Neuronal stem cell (in vitro differentiated cells): ENCODE measurements around the gene OSBPL10.

Experiments used
- DNase-seq: peaks from one replicate; pipeline ENCODE4 v3.0.0-alpha.2; 2013; ENCODE audit warnings: low spot score
- H2AFZ ChIP-seq: one replicate; pipeline ENCODE4 v1.6.1; 2013; ENCODE audit warnings: mild to moderate bottlenecking, low read length, inconsistent platforms
- H2AK5ac ChIP-seq: 2 replicates; pipeline ENCODE4 v1.6.1; 2013; ENCODE audit warnings: low read depth, mild to moderate bottlenecking, inconsistent platforms, low read length, moderate library complexity, mixed read lengths
- H2BK120ac ChIP-seq: 2 replicates; pipeline ENCODE4 v1.6.1; 2013; ENCODE audit warnings: low read depth, mild to moderate bottlenecking, inconsistent platforms, low read length, moderate library complexity, mixed read lengths
- H2BK12ac ChIP-seq: one replicate; pipeline ENCODE4 v1.6.1; 2013; ENCODE audit warnings: low read length, inconsistent platforms
- H2BK15ac ChIP-seq: 2 replicates; pipeline ENCODE4 v1.6.1; 2013; ENCODE audit warnings: mild to moderate bottlenecking, low read length, inconsistent platforms, mixed read lengths
- H2BK5ac ChIP-seq: one replicate; pipeline ENCODE4 v1.6.1; 2013; ENCODE audit warnings: inconsistent platforms, mild to moderate bottlenecking, low read length, moderate library complexity
- H3K14ac ChIP-seq: one replicate; pipeline ENCODE4 v1.6.1; 2013; ENCODE audit warnings: low read length, inconsistent platforms
- H3K18ac ChIP-seq: 2 replicates; pipeline ENCODE4 v1.6.1; 2013; ENCODE audit warnings: low read length, inconsistent platforms
- H3K23ac ChIP-seq: 2 replicates; pipeline ENCODE4 v1.6.1; 2013; ENCODE audit warnings: low read depth, mild to moderate bottlenecking, mixed read lengths, low read length, inconsistent platforms; ENCODE audit not compliant: poor library complexity
- H3K27ac ChIP-seq: replicated peaks from 3 replicates; pipeline ENCODE4 v1.5.1; 2013; ENCODE audit warnings: low read length, inconsistent platforms
- H3K27me3 ChIP-seq, 3 experiments: 2 replicates each; pipeline ENCODE4 v1.6.1; 2013; ENCODE audit warnings: low read length in 3 of 3, mild to moderate bottlenecking in 2 of 3, inconsistent platforms in 1 of 3, low read depth in 1 of 3, mixed read lengths in 1 of 3, moderate library complexity in 1 of 3; ENCODE audit not compliant: control insufficient read depth in 3 of 3, insufficient read depth in 3 of 3
- H3K36me3 ChIP-seq, 2 donors: replicated peaks in 1 of 2; 2 replicates each; pipeline ENCODE4 v1.6.1; 2013; ENCODE audit warnings: low read length in 2 of 2; ENCODE audit not compliant: control insufficient read depth in 2 of 2, insufficient read depth in 2 of 2
- H3K4ac ChIP-seq: 2 replicates; pipeline ENCODE4 v1.6.1; 2013; ENCODE audit warnings: inconsistent platforms, mild to moderate bottlenecking, low read length, moderate library complexity
- H3K4me1 ChIP-seq, 2 donors: 1 replicate in 1 of 2; 2 replicates in 1 of 2; pipeline ENCODE4 v1.6.1; 2013; ENCODE audit warnings: low read length in 2 of 2, low read depth in 1 of 2; ENCODE audit not compliant: control insufficient read depth in 2 of 2, insufficient read depth in 1 of 2
- H3K4me2 ChIP-seq: one replicate; pipeline ENCODE4 v1.6.1; 2013; ENCODE audit warnings: mild to moderate bottlenecking, low read length, inconsistent platforms; ENCODE audit not compliant: insufficient read depth, poor library complexity, severe bottlenecking
- H3K4me3 ChIP-seq, 2 donors: 2 replicates each; pipeline ENCODE4 v1.5.1; 2013; ENCODE audit warnings: low read length in 2 of 2, mild to moderate bottlenecking in 2 of 2, inconsistent platforms in 1 of 2, moderate library complexity in 1 of 2
- H3K79me1 ChIP-seq: one replicate; pipeline ENCODE4 v1.6.1; 2013; ENCODE audit warnings: low read depth, mild to moderate bottlenecking, inconsistent platforms, low read length, moderate library complexity
- H3K9ac ChIP-seq: one replicate; pipeline ENCODE4 v1.6.1; 2013; ENCODE audit warnings: mild to moderate bottlenecking, low read depth, low read length, inconsistent platforms; ENCODE audit not compliant: poor library complexity
- H3K9me3 ChIP-seq, 2 donors: replicated peaks in 1 of 2; 2 replicates each; pipeline versions ENCODE3 to v1.6.1; 2013; ENCODE audit warnings: low read length in 2 of 2, mild to moderate bottlenecking in 2 of 2, inconsistent platforms in 1 of 2, low read depth in 1 of 2, mixed read lengths in 1 of 2, moderate library complexity in 1 of 2; ENCODE audit not compliant: control insufficient read depth in 2 of 2, insufficient read depth in 1 of 2
- H4K8ac ChIP-seq: one replicate; pipeline ENCODE4 v1.6.1; 2013; ENCODE audit warnings: low read depth, mild to moderate bottlenecking, inconsistent platforms, low read length, moderate library complexity
- H4K91ac ChIP-seq: one replicate; pipeline ENCODE4 v1.6.1; 2013; ENCODE audit warnings: low read length, low read depth, mild to moderate bottlenecking, inconsistent platforms; ENCODE audit not compliant: poor library complexity
- WGBS, 2 donors: extraction: QIAGEN DNeasy Blood & Tissue Kit; methylation state at CpG; one replicate each; pipeline ENCODE4 v1.1.7; 2013; ENCODE audit warnings: missing lambda C conversion rate in 2 of 2, mixed read lengths in 1 of 2; ENCODE audit not compliant: insufficient read length in 2 of 2, insufficient replicate concordance in 1 of 2; ENCODE audit errors: extremely low coverage in 2 of 2; 5-methylcytosine and 5-hydroxymethylcytosine counted together

The OSBPL10 gene

GRCh38 chr3:31802981-31803740 is 177.9 kb downstream of the OSBPL10 start:
- no peak for DNase-seq
- no peak overlapping the region for H3K14ac ChIP-seq
- no peak overlapping the region for H2AK5ac ChIP-seq
- H3K4me2 ChIP-seq = no peak overlapping the region
- no peak overlapping the region for H3K9ac ChIP-seq
- no peak overlapping the region for H3K23ac ChIP-seq
- H3K9me3 ChIP-seq = no peaks in the 10 kb centered on the region
- no peaks in the 10 kb centered on the region for H3K36me3 ChIP-seq
- H4K8ac ChIP-seq = no peak overlapping the region
- H2BK120ac ChIP-seq = no peak overlapping the region
- H4K91ac ChIP-seq = no peak overlapping the region
- no peak overlapping the region for H2BK15ac ChIP-seq
- H3K4me3 ChIP-seq = no peak overlapping the region
- no peaks in the 10 kb centered on the region for H3K27me3 ChIP-seq
- H3K27ac ChIP-seq = no peak overlapping the region
- no CpG with 5 or more reads among the region's 7 CpGs for WGBS, 2 donors
- no peak overlapping the region for H3K18ac ChIP-seq
- H3K4me1 ChIP-seq = peaks cover 0 to 1% of the 10 kb centered on the region in 2 donors
- no peaks in the 10 kb centered on the region for H3K79me1 ChIP-seq
- no peak overlapping the region for H2BK5ac ChIP-seq
- H2BK12ac ChIP-seq = no peak overlapping the region
- H2AFZ ChIP-seq = no peak overlapping the region
- H3K4ac ChIP-seq = no peak overlapping the region

GRCh38 chr3:31800436-31800835 is 180.6 kb downstream of the OSBPL10 start:
- Histone ChIP-seq H3K9ac (no peak overlapping the region), H3K14ac (no peak overlapping the region), H3K4me2 (no peak overlapping the region), H3K4me3 (no peak overlapping the region), H2BK5ac (no peak overlapping the region), H2BK12ac (no peak overlapping the region), H2AK5ac (no peak overlapping the region), H4K8ac (no peak overlapping the region), H3K9me3 (no peaks in the 10 kb centered on the region), H3K4me1 (no peaks in the 10 kb centered on the region), H3K27ac (no peak overlapping the region), H3K18ac (no peak overlapping the region), H4K91ac (no peak overlapping the region), H3K27me3 (no peaks in the 10 kb centered on the region), H2AFZ (no peak overlapping the region), H3K79me1 (no peaks in the 10 kb centered on the region), H2BK15ac (no peak overlapping the region), H3K23ac (no peak overlapping the region), H3K4ac (no peak overlapping the region), H3K36me3 (no peaks in the 10 kb centered on the region), H2BK120ac (no peak overlapping the region)
- no peak for DNase-seq
- WGBS, 2 donors = no CpG with 5 or more reads among the region's 4 CpGs

GRCh38 chr3:31798840-31799239 is 182.2 kb downstream of the OSBPL10 start:
- Histone ChIP-seq H2AK5ac (no peak overlapping the region), H2BK5ac (no peak overlapping the region), H3K4ac (no peak overlapping the region), H3K4me1 (no peaks in the 10 kb centered on the region), H3K36me3 (no peaks in the 10 kb centered on the region), H3K18ac (no peak overlapping the region), H2AFZ (no peak overlapping the region), H2BK120ac (no peak overlapping the region), H3K14ac (no peak overlapping the region), H3K4me3 (no peak overlapping the region), H3K27ac (no peak overlapping the region), H3K79me1 (no peaks in the 10 kb centered on the region), H2BK15ac (no peak overlapping the region), H3K9me3 (no peaks in the 10 kb centered on the region), H4K91ac (no peak overlapping the region), H3K4me2 (no peak overlapping the region), H4K8ac (no peak overlapping the region), H2BK12ac (no peak overlapping the region), H3K23ac (no peak overlapping the region), H3K27me3 (no peaks in the 10 kb centered on the region), H3K9ac (no peak overlapping the region)
- no CpG with 5 or more reads among the region's 4 CpGs for WGBS, 2 donors
- DNase-seq = no peak

- no peak overlapping the region for H3K27ac ChIP-seq
- no peak overlapping the region for H2AK5ac ChIP-seq
- H3K36me3 ChIP-seq = no peaks in the 10 kb centered on the region
- WGBS, 2 donors = no CpG with 5 or more reads among the region's 4 CpGs
- H3K27me3 ChIP-seq = no peaks in the 10 kb centered on the region
- H3K18ac ChIP-seq = peak overlapping the region; percentile 35
- no peak overlapping the region for H3K23ac ChIP-seq
- H3K4me3 ChIP-seq = no peak overlapping the region
- no peak overlapping the region for H3K4me2 ChIP-seq
- H3K9me3 ChIP-seq = peaks cover 0 to 1% of the 10 kb centered on the region in 2 donors
- no peak overlapping the region for H2BK5ac ChIP-seq
- no peak overlapping the region for H2BK15ac ChIP-seq
- no peak overlapping the region for H2BK120ac ChIP-seq
- H3K4ac ChIP-seq = no peak overlapping the region
- no peak overlapping the region for H4K8ac ChIP-seq
- no peak overlapping the region for H2BK12ac ChIP-seq
- H3K79me1 ChIP-seq = no peaks in the 10 kb centered on the region
- no peak overlapping the region for H3K14ac ChIP-seq
- no peak overlapping the region for H4K91ac ChIP-seq
- DNase-seq = no peak
- no peak overlapping the region for H3K9ac ChIP-seq
- no peaks in the 10 kb centered on the region for H3K4me1 ChIP-seq
- no peak overlapping the region for H2AFZ ChIP-seq
These were observed 187.2 kb downstream of the OSBPL10 start for GRCh38 chr3:31793821-31794220.
